NCI-H1105 treated with DMSO at 0.1 percent for 48 hours (cell line): ENCODE results near the gene IL1B.

Experiments used
- DNase-seq: peaks from one replicate; lab custom pipeline; 2025; lab: John Stamatoyannopoulos, UW

Gene IL1B

DNA sequence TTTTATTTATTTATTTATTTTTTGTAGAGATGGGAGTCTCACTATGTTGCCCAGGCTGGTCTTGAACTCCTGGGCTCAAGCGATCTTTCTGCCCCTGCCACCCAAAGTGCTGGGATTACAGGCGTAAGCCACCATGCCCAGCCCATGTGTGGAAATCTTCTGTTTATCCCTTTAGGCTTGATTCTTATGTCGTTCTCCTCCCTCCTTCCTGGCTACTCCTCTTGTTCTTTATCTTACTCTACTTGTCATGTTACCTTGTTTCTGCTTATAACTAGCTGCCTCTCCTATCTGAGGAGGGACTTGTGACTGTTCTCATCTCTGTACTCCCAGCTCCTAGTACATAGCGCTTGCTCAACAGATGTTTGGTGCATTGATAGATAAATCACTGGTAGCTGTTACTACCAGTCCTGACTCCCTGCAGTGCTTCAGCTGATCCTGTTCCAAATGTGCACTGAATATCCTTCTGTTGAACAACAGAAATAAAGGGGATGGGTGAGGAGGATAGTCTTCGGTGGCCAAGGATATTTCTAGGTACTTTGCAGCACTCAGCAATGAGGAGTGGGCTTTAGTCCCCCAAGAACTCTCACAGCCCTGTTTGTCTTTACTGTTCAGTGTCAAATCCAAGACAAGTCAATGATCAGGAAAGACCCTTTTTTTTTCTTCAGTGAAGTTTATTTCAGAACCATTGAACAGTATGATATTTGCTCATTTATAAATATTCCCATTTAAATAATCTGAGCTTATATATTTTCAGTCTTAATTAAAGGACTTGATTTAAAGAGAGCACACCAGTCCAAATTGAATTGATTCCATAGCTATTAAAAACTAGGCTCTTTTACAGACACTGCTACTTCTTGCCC is 7.2 kb downstream of the IL1B start:
- no peak for DNase-seq

DNA sequence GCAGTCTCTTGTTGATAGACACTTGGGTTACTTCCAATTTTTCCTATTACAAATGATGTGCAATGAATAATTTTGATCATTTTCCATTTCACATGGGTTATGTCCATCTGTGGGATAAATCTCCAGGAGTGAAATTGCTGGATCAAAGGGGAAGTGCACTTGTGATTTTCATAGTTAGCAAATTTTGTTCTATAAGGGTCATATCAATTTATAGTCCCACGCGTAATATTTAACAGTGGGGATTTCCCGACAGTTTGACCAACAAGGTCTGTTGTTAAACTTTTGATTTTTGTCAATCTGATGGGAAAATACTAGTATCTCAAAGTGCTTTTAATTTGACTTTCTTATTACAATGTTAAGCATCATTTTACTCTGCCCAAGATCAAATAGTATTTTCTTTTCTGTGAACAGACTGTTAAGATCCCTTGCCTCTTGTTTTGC is 8.3 kb downstream of the IL1B start:
- DNase-seq, result no peak

DNA sequence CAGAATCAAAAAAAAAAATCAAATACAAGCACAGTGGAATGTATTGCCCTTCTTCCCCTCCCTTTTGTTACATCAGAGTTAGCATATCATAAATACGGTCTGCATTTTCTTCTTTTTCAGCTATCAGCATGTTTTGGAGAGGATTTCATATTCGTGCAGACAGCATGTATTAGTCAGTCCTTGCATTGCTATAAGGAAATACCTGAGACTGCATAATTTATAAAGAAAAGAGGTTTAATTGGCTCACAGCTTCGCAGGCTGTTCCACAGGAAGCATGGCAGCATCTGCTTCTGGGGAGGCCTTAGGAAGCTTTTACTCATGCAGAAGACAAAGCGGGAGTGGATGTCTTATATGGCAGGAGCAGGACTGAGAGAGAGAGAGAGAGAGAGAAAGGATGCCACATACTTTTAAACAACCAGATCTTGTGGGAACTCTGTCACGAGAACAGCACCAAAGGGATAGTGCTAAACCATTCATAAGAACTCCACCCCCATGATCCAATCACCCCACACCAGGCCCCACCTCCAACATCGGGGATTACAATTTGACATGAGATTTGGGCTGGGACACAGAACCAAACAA is 8.9 kb downstream of the IL1B start:
- DNase-seq, result no peak

DNA sequence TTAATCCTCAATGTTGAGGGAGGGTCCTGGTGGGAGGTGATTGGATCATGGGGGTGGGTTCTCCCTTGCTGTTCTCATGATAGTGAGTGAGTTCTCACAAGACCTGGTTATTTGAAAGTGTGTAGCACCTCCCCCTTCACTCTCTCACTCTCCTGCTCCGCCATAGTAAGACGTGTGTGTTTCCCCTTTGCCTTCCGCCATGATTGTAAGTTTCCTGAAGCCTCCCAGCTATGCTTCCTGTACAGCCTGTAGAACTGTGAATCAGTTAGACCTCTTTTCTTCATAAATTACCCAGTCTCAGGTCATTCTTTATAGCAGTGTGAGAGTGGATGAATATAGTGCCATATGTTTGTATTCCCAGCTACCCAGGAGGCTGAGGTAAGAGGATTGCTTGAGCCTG is 9.6 kb downstream of the IL1B start:
- no peak for DNase-seq

DNA sequence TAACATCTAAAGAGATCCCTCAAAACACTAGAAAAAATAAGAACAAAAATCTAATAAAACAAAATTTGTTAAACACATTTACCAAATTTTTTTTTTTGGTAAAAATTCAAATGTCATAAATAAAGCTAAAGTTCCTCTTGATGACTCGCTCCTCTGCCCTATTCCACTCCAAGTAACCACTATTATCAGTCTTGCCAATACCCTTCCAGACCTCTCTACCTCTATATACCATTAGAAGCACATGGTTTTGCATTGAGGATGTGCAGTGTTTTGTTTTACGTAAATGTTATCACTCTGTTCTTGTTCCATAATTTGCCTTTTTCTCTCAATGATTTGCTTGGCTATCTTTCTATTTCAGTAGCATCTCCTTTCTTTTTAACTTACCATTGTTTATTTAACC is 10.9 kb downstream of the IL1B start:
- DNase-seq, result no peak

DNA sequence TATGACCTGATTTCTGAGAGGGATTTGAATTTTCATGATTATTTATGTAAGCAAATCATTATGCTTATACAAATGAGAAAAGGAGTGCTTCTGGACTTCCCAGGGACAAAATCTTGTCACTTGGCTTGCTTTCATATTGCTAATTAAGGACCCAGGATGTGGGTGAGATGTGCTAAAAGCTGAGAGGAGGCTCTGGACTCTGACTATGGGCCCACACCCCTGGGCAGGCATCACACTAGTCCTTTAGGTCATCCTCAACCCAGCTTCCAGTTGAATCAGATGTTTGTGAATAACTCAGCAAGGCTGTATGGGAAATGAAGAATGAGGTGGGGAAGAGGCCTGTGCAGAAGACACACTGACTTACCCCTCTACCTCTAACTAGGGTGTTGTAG is 11.9 kb downstream of the IL1B start:
- no peak for DNase-seq

DNA sequence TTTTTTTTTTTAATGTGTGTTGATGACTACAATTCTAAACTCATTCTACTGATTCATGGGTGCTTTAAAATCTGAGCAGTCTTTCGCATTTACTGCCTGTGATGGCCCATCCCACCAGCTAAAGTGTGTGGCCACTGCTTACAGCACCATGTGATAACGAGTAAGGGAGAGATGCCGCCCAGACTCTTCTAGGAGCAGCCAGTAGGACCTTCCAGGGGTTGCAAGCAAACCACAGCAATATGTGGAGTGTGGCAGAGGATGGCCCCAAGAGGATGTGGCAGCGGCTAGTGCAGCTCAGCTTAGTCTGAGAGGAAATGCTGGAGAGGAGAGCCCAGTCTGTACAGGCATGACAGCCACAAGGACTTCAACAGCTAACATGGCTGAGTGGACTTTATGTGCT is 14.9 kb downstream of the IL1B start:
- DNase-seq, result no peak

DNA sequence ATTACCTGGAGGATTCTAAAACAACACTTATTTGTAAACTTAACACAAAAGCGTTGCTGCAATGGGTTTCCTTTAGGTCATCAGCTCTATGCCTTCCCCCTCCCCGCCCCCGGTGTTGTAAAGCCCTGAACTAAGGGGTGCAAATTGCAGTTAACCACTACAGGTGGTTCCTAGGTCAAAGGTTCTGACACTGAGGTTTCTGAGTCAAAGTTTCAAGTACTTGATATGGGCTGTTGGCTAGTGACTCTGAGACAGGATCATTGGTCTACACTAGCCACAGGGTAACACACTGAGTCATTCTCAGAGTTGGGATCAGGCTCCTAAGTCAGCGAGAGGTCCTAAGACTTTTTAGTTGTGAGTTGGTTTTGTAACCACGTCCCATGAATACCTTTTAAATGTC is 15.4 kb downstream of the IL1B start:
- DNase-seq, result no peak

DNA sequence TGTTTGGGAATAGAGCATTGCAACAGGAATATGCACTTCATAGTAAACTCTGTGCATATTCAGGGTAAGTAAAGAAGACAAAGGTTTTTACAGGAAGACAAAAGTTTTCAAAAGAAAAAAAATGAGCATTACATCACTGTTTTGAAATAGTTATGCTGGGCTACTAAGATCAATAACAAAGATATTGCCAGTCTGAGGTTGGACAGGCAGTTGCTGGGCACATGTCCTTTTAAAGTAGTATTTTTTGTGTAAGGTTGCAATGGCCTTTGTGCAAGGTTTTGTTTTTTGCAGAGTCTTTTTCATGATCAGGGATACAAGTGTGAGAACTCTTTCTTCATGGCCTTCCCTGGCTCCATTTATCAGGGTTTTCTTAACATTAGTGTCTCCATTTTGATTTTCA is 16.2 kb downstream of the IL1B start:
- no peak for DNase-seq

DNA sequence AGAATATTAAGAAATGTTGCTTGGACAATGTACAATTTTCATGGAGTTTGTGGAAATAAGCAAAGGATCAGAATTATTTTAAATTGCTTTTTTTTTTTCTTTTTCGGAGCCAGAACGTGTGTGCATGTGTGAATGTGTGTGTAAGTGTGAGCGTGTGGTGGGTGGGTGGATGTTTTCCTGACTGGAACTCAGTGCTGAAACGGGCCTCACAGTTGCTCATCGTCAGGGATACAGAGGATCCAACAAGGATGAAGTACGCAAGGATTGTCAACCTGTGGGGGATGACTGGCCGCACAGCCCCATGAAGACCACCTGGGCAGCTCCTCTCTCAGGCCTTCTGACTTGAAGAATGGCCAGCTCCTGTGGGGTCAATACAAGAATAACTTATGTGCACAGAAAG is 17.5 kb downstream of the IL1B start:
- no peak for DNase-seq

DNA sequence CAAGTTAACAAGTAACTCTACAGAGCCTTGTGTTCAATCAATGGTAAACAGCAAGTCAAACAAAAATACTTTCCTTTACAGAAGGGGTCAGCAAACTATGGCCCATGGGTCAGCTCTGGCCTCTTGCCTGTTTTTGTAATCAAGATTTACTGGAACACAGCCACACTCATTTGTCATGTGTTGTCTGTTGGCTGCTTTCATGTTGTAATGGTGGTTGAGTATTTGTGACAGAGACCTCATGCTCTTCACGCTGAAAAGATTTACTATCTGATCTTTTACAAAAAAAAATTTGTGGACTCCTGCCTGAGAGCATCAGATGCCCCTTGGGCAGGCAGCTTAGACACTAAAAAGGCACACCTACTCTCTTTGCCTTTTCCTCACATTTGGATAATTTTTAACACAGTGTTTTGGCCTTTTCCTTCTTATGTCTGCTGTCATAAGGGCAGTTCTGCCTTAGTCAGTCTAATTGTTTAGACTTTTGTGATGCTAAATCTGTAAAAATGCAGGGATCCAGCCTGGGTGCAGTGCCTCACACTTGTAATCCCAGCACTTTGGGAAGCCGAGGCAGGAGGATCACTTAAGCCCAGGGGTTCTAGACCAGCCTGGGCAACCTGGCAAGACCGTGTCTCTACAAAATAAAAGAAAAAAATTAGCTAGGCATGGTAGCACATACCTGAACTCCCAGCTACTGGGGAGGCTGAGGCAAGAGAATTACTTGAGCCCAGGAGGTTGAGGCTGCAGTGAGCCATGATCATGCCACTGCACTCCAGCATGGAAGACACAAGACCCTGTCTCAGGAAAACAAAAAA is 18.3 kb downstream of the IL1B start:
- DNase-seq, result no peak

DNA sequence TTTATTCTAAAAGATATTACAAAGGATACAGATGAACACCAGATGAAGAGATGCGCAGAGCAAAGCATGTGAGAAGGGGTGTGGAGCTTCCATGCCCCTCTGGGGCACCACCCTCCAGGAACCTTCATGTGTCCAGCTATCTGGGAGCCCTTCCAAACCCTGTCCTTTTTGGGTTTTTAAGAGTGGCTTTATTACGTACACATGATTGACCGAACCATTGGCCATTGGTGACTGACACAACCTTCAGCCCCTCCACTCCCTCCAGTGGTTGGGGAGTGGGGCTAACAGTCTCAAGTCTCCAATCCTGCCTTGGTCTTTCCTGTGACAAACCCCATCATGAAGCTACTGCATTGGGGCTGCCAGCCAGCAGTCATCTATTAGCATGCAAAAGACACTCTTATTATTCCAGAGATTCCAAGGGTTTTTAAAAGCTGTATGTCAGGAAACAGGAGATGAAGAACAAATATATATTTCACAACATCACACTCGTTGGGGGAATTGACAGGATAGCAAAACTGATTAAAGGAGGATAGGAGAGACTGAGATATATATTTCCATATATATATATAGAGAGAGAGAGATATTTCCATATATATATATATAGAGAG is 19.4 kb downstream of the IL1B start:
- no peak for DNase-seq

DNA sequence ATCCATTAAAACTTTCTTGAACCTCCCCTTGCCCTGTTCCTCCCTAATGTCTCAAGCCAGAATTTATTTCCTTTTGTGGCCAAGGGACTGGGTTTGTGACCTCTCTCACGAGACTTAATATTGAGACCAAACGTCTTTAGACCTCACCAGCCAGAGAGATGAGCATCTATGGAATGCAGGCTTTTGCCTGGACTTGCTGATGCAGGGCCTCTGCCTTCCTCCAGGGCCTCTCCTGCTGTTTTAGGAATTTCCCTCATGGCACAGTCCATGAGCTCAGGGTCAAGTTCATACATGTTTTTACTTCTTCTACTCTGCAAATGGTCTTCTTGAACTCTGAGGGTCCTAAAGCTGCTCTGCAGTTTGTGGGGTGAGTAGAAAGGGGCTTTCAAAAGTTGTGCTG is 22.3 kb downstream of the IL1B start:
- no peak for DNase-seq

DNA sequence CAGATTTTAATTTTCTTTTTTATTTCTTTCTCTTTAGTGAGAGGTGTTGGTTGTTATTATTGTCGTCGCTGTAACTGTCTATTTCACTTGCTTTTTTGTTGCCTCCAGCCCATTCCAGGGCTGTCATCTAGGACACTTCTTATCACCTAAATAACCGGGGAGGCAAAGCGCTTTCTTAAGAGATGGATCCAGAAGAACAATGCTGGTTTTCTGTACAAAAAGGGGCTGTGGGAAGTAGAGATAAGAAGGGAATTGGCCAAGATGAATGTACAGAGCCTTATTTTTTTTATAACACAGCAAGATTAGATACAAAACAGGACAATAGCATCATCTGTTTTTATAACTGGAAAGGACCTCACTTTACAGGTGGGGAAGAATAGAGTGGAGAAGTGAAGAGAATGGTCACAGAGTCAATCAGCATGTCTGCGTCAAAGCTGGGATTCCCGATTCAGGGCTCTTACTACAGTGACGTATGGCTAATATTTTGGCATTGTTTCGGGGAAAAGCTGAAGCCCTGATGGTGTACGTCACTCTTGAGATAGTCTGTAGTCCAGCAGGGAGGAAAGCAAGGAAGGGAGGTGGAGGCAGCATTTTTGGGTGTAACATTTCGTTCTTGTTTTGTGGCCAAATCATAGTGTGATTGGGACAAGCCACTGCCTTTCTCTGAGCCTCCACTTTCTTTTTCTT is 23.2 kb downstream of the IL1B start:
- DNase-seq, result no peak

DNA sequence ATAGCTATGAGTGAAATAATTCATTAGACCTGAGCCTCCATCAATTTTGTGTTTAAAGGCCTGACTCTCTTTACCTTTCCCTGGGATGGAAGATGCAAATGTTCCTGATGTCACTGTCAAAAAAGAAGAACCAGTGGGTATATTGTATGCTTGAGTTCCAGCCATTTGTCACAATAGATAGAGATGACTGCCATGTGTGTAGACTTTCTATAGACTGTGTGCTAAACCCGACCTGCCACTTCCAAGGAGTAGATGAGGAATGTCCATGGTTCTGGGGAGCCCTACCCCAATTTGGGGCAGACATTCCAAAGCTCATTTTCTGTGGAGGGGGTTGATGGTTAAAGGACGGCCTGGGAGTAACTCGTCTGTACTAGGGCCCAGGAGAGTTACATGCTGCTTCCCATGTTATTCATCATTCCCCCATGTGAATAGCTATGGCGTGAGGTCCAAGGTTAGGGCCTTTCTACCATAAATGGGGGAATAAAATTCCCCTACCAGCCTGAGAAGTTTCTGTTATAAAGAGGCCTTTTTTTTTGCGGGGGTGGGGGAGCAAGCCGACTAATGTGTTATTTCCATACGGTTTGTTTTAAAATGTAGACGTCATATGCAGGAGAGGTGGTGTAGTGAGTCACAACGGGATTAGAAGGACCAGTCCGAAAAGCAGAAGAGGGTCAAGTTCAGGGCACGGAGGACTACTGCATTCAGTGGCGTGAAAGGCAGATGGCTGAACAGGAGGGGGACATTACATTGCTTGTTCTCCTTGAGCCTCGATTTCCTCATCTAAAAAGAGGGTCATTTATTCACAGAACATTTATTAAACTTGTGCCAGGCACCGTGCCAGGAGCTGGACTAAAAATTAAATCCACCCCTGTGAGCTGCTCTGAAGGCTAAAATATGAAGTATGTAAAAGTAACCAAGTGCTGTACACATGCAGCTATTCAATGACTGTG is 24.0 kb downstream of the IL1B start:
- DNase-seq, result no peak

DNA sequence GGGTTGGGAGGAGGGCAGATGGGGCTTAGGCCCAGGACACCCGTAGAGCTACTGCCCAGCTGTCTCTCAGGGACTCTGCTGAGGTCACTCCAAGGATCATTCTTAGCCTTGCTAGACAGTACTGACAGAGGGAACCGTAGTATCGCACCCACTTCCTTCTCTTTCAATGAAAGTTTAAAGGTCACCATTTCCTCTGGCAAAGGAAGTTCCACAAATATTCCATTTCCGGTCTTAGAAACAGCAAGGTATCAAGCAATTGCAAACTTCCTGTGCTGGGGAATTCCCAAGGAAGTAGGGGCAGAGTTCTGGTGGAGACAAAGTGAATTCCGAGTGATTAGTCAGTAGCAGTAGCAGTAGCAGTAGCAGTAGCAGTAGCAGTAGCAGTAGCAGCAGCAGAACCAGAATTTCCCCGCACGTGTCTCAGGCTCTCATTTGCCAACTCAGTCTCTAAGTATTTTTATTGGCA is 24.7 kb downstream of the IL1B start:
- DNase-seq, result no peak

DNA sequence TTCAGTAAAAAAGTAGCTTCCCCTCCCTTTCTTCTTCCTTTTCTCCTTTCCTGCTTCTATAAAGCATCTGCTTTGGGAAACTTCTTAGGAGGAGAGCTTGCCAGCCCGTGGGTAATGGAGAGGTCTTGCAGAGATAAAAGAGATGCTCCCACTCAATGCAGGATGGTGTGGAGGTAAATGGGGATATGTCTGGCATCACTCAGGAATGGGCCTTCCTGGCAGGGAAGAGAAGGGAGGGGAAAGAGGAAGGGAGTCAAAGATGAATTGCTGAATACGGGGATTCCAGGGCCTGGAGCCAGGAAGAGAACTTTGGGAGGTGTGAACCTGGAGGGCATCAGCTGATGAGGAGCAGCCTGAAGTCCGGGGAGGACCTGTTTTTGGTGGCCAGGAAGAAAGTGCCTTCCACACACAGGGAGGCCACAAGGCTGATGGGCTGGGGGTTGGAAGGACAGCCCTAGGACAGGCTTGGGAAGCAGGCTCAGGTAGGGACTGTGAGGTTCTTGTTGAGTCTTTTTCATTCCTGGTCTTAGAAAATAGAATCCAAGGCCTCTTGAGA is 25.2 kb downstream of the IL1B start:
- DNase-seq, result no peak

DNA sequence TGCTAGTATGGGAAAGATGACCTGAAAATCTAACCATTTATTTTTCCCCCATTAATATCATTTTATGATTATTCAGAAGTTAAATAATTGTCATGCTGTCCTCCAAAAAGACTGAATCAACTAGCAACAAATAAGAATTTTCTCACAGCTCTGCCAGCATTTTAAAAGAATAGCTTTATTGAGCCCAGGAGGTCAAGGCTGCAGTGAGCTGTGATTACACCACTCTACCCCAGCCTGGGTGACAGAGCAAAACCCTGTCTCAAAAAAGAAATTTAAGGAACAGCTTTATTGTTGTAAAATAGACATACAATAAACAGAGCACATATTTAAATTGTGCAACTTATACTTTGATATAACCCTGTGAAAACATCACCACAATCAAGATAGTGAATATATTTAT is 27.5 kb downstream of the IL1B start:
- no peak for DNase-seq

DNA sequence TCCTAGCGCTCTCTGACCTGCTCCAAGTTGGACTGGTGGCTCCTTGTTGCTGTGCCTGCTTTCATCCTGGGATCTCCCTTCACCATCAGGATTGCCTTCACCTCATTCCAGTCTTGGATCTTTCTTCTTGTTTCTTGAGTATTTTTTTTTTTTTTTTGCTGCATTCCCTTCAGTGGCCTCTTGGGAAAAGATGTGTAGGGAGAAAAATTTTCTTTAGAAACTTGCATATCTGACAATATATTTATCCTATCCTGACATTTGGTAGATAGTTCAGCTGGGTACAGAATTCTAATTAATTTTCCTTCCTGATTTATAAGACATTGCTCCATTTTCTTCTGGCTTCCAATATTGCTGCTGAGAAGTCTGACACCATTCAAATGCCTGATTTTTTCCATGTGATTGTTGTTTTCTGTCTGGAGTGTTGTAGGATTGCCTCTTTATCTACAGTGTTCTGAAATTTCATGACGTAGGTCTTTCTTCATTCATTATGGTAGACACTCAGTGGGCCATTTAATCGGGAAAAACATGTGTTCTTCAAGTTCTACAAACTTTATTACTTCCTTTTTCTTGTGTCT is 29.3 kb downstream of the IL1B start:
- no peak for DNase-seq

DNA sequence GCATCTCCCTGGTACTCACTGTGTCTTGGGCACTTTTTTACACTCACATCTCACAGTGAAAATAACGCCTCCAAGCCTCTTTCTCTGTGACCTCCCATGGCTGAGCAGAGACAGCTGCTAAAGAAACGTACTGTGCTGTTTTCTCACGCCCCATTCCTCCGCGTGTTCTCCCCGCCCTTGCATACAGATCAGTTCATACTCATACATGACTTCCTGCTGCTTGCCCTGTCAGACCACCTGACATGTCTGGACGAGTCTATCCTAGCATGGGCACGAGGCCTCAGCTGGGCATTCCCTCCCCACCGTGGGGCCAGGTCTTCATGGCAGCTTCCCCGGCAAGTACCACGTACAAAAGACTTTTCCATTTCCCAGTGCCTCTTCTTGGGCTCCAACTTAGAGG is 31.0 kb downstream of the IL1B start:
- DNase-seq, result no peak
